Measurements from ENCODE around the gene ELL.
"Not testable (repeated sequence)": the region's sequence is repeated elsewhere in the genome, so short reads cannot be mapped to it uniquely, and the experiment has no call there.

The ELL gene

DNA sequence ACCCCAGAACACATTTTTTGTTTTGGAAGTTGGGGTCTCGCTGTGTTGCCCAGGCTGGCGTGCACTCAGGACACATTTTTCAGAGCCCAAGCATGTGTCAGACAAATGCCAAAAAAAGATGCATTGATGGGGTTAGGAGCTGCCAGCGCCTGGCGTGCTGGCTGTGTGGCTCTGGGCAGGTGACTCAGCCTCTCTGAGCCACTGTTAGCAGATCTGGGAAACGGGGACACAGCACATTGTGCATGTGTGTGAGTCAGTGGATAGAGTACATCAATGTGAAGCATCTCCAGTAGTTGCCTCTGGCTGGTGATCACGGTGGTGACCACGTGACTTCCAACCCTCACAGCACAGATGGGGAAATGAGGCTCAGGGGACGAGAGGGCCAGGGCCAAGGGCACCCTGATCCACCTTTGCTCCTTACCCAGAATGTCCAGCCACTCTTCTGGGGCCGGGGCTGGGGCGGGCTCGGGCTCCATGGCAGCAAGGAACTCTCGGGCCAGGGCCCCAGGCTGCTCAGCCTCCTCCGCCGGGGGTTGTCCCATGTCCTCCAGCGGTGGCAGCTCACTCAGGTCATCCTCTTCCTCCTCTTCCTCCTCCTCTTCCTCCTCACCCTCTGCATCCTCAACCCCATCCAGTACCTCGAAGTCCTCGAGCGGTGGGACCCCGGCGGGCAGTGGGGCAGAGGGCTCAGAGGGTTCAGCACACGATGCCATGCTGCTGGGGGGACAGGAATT lies 19.6 kb upstream of the ELL start:
- DNase-seq (ENCODE audit: low read depth): peak; percentile 85
- H3K4me3 ChIP-seq (ENCODE audit: control insufficient read depth, low read depth, low read length): no peak overlapping the region
- TF ChIP-seq, protein P1, sequence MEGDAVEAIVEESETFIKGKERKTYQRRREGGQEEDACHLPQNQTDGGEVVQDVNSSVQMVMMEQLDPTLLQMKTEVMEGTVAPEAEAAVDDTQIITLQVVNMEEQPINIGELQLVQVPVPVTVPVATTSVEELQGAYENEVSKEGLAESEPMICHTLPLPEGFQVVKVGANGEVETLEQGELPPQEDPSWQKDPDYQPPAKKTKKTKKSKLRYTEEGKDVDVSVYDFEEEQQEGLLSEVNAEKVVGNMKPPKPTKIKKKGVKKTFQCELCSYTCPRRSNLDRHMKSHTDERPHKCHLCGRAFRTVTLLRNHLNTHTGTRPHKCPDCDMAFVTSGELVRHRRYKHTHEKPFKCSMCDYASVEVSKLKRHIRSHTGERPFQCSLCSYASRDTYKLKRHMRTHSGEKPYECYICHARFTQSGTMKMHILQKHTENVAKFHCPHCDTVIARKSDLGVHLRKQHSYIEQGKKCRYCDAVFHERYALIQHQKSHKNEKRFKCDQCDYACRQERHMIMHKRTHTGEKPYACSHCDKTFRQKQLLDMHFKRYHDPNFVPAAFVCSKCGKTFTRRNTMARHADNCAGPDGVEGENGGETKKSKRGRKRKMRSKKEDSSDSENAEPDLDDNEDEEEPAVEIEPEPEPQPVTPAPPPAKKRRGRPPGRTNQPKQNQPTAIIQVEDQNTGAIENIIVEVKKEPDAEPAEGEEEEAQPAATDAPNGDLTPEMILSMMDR (conservative IDR thresholded peaks at IDR 0.05; ENCODE audit: control insufficient read depth, insufficient read depth, low read depth, low read length): no peak

DNA sequence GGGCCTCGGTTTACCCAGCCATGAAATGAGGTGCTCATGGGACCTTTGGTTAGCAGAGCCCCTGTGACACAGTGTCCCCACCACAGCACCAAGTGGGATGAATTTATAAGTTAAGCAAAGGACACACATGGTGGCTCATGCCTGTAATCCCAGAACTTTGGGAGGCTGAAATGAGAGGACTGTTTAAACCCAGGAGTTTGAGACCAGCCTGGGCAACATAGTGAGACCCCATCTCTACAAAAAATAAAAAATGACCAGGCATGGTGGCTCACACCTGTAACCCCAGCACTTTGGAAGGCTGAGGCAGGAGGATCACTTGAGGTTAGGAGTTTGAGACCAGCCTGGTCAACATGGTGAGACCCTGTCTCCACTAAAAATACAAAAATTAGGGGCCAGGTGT lies 18.3 kb upstream of the ELL start:
- DNase-seq (ENCODE audit: low read depth); H3K4me3 ChIP-seq (ENCODE audit: control insufficient read depth, low read depth, low read length): not testable (repeated sequence)

DNA sequence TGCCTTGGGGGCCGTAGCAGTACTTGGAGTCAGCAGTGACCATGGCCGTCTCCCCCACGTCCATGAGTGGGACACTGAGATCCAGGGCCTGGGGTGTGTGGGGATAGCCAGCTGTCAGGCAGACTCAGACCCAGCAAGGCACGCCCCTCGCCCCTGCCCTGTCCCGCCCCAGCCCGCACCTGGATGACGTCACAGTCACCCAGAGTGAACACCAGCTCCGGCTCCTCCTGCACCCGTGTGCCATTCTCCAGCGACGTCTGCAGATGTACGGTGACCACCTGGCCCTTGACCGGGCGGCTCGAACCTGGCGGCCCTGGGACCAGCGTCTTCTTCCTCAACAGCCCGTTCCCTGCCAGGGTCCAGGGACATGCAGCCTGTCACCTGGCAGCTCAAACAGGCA lies 17.5 kb upstream of the ELL start:
- no peak for DNase-seq (ENCODE audit: low read depth)
- TF ChIP-seq, protein P1 (conservative IDR thresholded peaks at IDR 0.05; ENCODE audit: control insufficient read depth, insufficient read depth, low read depth, low read length): no peak
- no peak overlapping the region for H3K4me3 ChIP-seq (ENCODE audit: control insufficient read depth, low read depth, low read length)

DNA sequence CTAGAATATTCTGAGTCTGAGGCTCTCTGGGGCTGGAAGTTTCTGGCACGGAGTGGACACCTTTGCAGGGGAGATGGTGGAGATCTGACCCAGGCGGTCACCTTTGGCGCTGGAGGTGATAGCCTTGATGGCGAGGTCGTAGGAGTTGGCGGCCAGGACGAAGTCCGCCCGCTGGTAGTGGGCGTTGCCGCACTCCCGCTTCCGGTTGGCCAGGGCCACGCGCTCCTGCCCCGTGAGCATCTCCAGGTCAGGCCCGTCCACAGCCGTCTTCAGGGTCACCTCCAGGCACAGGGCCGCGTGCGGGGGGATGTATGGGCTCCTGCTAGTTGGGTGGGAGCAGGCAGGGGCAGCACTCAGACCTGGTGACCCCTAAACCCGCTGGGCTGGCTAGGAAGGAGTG lies 16.2 kb upstream of the ELL start:
- no peak overlapping the region for H3K4me3 ChIP-seq (ENCODE audit: control insufficient read depth, low read depth, low read length)
- TF ChIP-seq, protein P1 (conservative IDR thresholded peaks at IDR 0.05; ENCODE audit: control insufficient read depth, insufficient read depth, low read depth, low read length): no peak
- DNase-seq (ENCODE audit: low read depth): no peak

DNA sequence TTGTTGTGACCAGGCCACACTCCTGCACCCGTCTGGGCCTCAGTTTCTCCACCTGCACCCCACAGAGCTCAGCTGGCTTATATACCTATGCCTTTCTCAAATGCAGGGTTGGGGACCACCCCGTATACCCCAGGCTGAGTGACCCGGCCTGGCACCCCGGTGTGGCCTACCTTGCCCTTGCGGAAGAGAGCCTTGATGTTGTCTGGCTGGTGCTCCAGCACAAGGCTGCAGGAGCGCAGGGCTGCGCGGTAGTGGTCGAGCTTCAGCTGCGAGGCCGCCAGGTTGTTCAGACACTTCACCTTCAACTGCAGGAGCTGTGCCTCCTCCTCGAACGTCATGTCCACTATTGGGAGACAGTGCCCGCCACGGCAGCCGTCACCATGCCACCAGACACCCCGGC lies 15.6 kb upstream of the ELL start:
- TF ChIP-seq, protein P1 (conservative IDR thresholded peaks at IDR 0.05; ENCODE audit: control insufficient read depth, insufficient read depth, low read depth, low read length): no peak
- no peak for DNase-seq (ENCODE audit: low read depth)
- no peak overlapping the region for H3K4me3 ChIP-seq (ENCODE audit: control insufficient read depth, low read depth, low read length)

DNA sequence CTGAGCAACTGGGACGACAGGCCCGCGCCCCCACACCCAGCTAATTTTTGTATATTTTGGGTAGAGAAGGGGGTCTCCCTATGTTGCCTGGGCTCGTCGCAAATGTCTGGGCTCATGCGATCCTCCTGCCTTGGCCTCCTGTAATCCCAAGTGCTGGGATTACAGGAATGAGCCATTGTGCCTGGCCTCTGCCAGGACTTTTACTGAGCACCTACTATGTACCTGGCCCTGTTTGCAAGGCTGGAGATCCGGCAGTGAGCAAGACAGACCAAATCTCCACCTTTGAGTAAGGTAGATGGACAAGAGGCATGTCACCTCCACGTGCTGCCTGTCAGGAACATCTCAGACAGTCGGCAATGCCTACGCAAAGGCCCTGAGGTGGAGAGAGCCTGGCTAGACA lies 14.6 kb upstream of the ELL start:
- DNase-seq (ENCODE audit: low read depth): no peak
- TF ChIP-seq, protein P1 (conservative IDR thresholded peaks at IDR 0.05; ENCODE audit: control insufficient read depth, insufficient read depth, low read depth, low read length): no peak
- no peak overlapping the region for H3K4me3 ChIP-seq (ENCODE audit: control insufficient read depth, low read depth, low read length)

DNA sequence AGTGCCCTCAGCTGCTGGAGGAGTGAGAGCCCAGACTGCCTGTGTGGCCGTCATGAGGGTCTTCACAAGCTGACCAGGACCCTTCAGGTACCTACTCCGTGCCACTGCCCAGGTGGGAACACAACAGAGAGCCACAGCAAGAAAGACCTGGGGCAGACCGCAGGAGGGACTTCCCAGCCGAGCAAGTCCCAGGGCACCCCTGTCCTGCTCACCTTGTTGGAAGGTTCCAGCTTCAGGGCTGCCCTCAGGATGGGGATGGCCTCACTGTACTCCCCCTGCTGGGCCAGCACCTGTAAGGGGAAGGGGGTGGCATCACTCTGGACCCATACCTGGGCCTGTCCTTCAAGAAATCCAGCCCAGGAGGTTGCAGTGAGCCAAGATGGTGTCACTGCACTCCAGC lies 11.2 kb upstream of the ELL start:
- no peak for DNase-seq (ENCODE audit: low read depth)
- no peak overlapping the region for H3K4me3 ChIP-seq (ENCODE audit: control insufficient read depth, low read depth, low read length)
- TF ChIP-seq, protein P1 (conservative IDR thresholded peaks at IDR 0.05; ENCODE audit: control insufficient read depth, insufficient read depth, low read depth, low read length): no peak
